ENCODE data around the gene PGLYRP2. TPM values are rescaled to one million over a fixed set of nuclear protein-coding genes. Genes with fewer than 3 reads are reported as not detected.

Gene PGLYRP2
- polyA plus RNA-seq, 1 of the 3 experiments (the other 2 are of a cell fraction) = not detected

- Histone ChIP-seq H3K79me2 (ENCODE audit: insufficient read depth) (no peaks in the 10 kb centered on the region), H3K4me3 (ENCODE audit: low read depth in 2 of 2, low read length in 1 of 2) (no peak overlapping the region), H3K27me3 (ENCODE audit: insufficient read depth) (peaks cover 24% of the 10 kb centered on the region), H3F3A (replicated peaks; ENCODE audit: insufficient read depth) (peaks cover 8% of the 10 kb centered on the region), H3K4me1 (ENCODE audit: control insufficient read depth in 1 of 2, insufficient read depth in 2 of 2, low read depth in 1 of 2, low read length in 1 of 2) (no peaks in the 10 kb centered on the region), H3K9me3 (no peaks in the 10 kb centered on the region), H2AFZ (ENCODE audit: low read depth) (no peak overlapping the region), H3K4me2 (peak overlapping the region; percentile 14), H4K20me1 (ENCODE audit: insufficient read depth) (no peaks in the 10 kb centered on the region), H3K9me2 (no peaks in the 10 kb centered on the region), H3K9ac (no peak overlapping the region), H3K36me3 (replicated peaks in 1 of 2; ENCODE audit: control insufficient read depth in 1 of 2, insufficient read depth in 2 of 2, low read length in 1 of 2) (no peaks in the 10 kb centered on the region), H3K27ac (ENCODE audit: low read depth in 2 of 2, low read length in 1 of 2) (no peak overlapping the region)
- no peak for DNase-seq
- 13% methylated on average over 8 of the region's 8 CpGs for WGBS (ENCODE audit: low lambda C conversion rate)
- TF ChIP-seq CTCF (IDR thresholded peaks at IDR 0.05) (no peak), TCF12 (IDR thresholded peaks at IDR 0.05) (peak; percentile 20; the same call in 1 of the 2 replicates)
- ChIA-PET POLR2A (no interaction called here), CTCF (interaction anchor here (0.7 to 1.5 kb wide), 2 partner anchors 12 to 48 kb away, joined by 3 to 5 read pairs; partner anchors contain the start of gene AKAP8L)
These were observed 12.2 kb downstream of the PGLYRP2 start for GRCh38 chr19:15466851-15467733.

- H3K9me2 ChIP-seq = no peaks in the 10 kb centered on the region
- no peak within 1 kb of the TSS for H3K4me2 ChIP-seq
- no peaks in the 10 kb centered on the region for H3K79me2 ChIP-seq (ENCODE audit: insufficient read depth)
- ChIA-PET POLR2A (no interaction called here), CTCF (no interaction called here)
- H3K27me3 ChIP-seq (ENCODE audit: insufficient read depth) = peaks cover 32% of the 10 kb centered on the region
- no peak within 1 kb of the TSS for H2AFZ ChIP-seq (ENCODE audit: low read depth)
- no peaks in the 10 kb centered on the region for H4K20me1 ChIP-seq (ENCODE audit: insufficient read depth)
- H3F3A ChIP-seq (replicated peaks; ENCODE audit: insufficient read depth) = peaks cover 8% of the 10 kb centered on the region
- WGBS (ENCODE audit: low lambda C conversion rate) = 39% methylated on average over 16 of the region's 17 CpGs
- no peak within 1 kb of the TSS for H3K27ac ChIP-seq (ENCODE audit: low read depth in 2 of 2, low read length in 1 of 2)
- DNase-seq = no peak
- no peak within 1 kb of the TSS for H3K9ac ChIP-seq
- no peaks in the 10 kb centered on the region for H3K9me3 ChIP-seq
- H3K4me1 ChIP-seq (ENCODE audit: control insufficient read depth in 1 of 2, insufficient read depth in 2 of 2, low read depth in 1 of 2, low read length in 1 of 2) = no peaks in the 10 kb centered on the region
- no peaks in the 10 kb centered on the region for H3K36me3 ChIP-seq (replicated peaks in 1 of 2; ENCODE audit: control insufficient read depth in 1 of 2, insufficient read depth in 2 of 2, low read length in 1 of 2)
- no peak within 1 kb of the TSS for H3K4me3 ChIP-seq (ENCODE audit: low read depth in 2 of 2, low read length in 1 of 2)
- TF ChIP-seq RCOR1 (IDR thresholded peaks at IDR 0.05; ENCODE audit: low read length) (no peak), USF1 (IDR thresholded peaks at IDR 0.05; ENCODE audit: borderline replicate concordance, low read depth) (no peak), REST (IDR thresholded peaks at IDR 0.05; ENCODE audit: low read depth, low read length) (no peak), IRF3 (IDR thresholded peaks at IDR 0.05; ENCODE audit: low read depth, low read length) (no peak), CHD2 (IDR thresholded peaks at IDR 0.05; ENCODE audit: low read length, partially characterized antibody) (no peak), ZBTB33 (IDR thresholded peaks at IDR 0.05; ENCODE audit: borderline replicate concordance, low read depth) (no peak), FOXM1 (IDR thresholded peaks at IDR 0.05; ENCODE audit: low read depth) (no peak), MXI1 (IDR thresholded peaks at IDR 0.05; ENCODE audit: low read depth, low read length) (no peak)
These were observed 14.6 kb downstream of the PGLYRP2 start, which contains the start of gene RASAL3 for GRCh38 chr19:15464394-15465385. Gene RASAL3, minus strand, starts transcription at chr19:15464544. Its CDS starts 186 bp downstream, at chr19:15464358.

Data from SK-N-SH (cell line).